Uterus (tissue), 2 donors: ENCODE measurements around the gene RFX8.

Experiments used
- CTCF ChIP-seq, 4 experiments: fragments of 200-600 bp in 2 of 4; fragments of 450-650 bp in 2 of 4; sonication (generic) in 2 of 4; IDR thresholded peaks; one replicate each; pipeline ENCODE4 v1.5.1; 2016 to 2019; ENCODE audit warnings: antibody characterized with exemption in 4 of 4, mild to moderate bottlenecking in 2 of 4, moderate library complexity in 1 of 4
- POLR2A ChIP-seq, 2 donors: fragments of 450-650 bp; IDR thresholded peaks; one replicate each; pipeline ENCODE4 v1.6.1; 2016; ENCODE audit warnings: antibody characterized with exemption in 2 of 2, mild to moderate bottlenecking in 1 of 2, moderate library complexity in 1 of 2

GRCh38 chr2:101432411-101433181 is 42.3 kb downstream of the RFX8 start:
- no peak for TF ChIP-seq POLR2A (IDR thresholded peaks at IDR 0.05)
- TF ChIP-seq CTCF (IDR thresholded peaks at IDR 0.05): no peak
